Ishikawa (cell line): Measurements from ENCODE around the gene ACE2.

ENCODE experiments used
- EGR1 ChIP-seq: IDR thresholded peaks from 2 replicates; pipeline ENCODE4 v1.6.1; 2012
- MAX ChIP-seq: IDR thresholded peaks from 2 replicates; pipeline ENCODE4 v1.6.1; 2012
- NFIC ChIP-seq: IDR thresholded peaks from 2 replicates; pipeline ENCODE4 v1.6.1; 2012
- TCF12 ChIP-seq: IDR thresholded peaks from 2 replicates; pipeline ENCODE4 v1.6.1; 2012; ENCODE audit warnings: low read depth
- TEAD4 ChIP-seq: IDR thresholded peaks from 2 replicates; pipeline ENCODE4 v1.6.1; 2012
- USF1 ChIP-seq: IDR thresholded peaks from 2 replicates; pipeline ENCODE4 v1.6.1; 2012

GRCh38 chrX:15559227-15559626 lies 41.5 kb downstream of the ACE2 start:
- TF ChIP-seq TCF12 (no peak), NFIC (no peak), TEAD4 (no peak), USF1 (no peak), EGR1 (no peak), MAX (no peak)
